Stromal cell of bone marrow (primary cell): ENCODE data around the gene WRAP73.

Experiments
- DNase-seq: peaks from one replicate; pipeline ENCODE4 v3.0.0-alpha.2; 2012; ENCODE audit warnings: low read depth

Gene WRAP73, protein sequence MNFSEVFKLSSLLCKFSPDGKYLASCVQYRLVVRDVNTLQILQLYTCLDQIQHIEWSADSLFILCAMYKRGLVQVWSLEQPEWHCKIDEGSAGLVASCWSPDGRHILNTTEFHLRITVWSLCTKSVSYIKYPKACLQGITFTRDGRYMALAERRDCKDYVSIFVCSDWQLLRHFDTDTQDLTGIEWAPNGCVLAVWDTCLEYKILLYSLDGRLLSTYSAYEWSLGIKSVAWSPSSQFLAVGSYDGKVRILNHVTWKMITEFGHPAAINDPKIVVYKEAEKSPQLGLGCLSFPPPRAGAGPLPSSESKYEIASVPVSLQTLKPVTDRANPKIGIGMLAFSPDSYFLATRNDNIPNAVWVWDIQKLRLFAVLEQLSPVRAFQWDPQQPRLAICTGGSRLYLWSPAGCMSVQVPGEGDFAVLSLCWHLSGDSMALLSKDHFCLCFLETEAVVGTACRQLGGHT

DNA sequence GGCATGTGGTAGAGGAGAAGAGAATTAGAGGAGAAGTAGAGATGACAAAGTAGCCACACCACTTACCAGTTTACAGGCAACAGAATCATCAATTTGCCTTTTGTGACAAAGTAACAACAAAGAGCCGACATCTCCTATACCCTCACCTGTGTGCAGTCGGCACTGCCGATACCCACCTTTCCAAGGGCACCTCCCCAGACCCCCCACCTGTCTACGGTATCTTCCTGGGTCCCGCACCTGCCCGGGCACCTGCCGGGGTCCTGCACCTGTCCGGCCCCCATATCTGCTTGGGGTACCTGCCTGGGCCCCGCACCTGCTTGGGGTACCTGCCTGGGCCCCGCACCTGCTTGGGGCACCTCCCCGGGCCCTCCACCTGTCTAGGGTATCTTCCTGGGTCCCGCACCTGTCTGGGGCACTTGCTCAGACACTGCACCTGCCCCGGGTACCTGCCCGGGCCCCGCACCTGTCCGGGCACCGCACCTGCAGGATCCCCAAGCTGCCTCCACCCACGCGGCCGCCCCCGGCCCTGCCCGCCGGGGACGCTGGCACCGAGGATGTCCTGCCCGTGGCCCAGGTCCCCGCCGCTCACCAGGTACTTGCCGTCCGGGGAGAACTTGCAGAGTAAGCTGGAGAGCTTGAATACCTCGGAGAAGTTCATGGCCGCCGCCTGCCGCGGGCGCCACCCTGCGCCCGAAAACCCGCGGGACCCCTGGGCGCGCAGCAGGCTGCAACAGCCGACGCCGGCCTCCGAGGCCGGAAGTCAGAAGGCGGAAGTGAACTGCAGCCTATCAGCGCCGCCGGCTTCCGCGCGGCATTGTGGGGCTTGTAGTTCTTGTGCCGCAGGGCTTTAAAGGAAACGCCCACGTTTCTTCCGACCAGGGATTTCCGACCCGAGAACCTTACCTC lies at the start of gene WRAP73:
TSS of gene WRAP73 (minus strand) at position 762 of the 906 bp plus-strand sequence. CDS start at position 658, 104 bp downstream.
- DNase-seq, result peak; percentile 80

DNA sequence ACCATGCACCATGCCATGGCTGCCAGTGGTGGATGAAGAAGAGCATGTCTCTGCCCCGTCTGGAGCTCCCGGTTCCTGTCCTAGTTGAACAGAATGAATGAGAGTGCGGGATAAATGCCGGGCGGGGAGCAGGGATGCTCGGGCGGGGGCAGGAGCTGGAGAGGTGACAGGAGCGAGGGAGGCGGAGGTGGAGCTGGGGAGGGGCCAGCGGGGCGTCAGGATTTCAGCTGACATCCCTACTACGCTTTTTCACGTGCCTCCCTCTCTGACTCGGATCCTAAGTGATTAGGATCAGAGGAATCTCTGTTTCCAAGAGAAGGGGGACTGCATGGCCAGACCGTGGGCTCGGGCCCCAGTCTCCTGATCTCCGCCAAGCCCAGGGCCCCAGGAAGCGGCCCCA lies 49.7 kb upstream of the WRAP73 start:
- DNase-seq, result no peak

DNA sequence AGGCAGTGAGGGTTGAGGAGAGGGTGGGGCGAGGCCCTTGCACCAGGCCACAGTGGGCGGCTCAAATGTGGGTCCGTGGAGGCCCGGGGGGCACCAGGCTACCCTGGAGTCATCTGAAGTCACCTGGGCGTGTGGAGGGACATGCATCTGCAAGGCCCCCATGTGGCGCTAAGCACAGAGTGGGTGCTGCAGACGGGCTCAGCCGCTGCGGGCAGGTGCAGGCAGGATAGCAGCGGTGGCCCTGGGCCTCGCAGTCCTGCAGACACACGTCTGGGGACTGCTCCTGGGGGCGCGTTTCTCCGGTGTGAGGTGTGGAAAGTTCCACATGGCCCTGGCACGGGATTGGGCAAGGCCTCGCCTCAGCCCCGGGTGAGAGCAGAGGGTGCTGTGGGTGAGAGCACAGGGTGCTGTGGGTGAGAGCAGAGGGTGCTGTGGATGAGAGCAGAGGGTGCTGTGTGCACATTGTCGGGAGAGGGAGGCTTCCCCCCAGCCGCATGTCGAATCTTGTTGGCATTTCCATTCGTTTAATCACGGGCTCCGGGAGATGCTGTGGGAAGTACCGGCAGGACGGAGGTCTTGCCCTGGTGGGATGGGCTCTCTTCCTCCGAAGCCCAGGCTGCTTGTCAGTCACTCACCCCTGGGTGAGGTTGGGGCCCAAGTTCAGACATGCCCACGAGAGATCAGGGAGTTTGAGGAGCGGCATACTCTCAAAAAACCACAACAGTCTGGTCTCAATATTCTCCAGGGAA lies 48.9 kb upstream of the WRAP73 start:
- no peak for DNase-seq

DNA sequence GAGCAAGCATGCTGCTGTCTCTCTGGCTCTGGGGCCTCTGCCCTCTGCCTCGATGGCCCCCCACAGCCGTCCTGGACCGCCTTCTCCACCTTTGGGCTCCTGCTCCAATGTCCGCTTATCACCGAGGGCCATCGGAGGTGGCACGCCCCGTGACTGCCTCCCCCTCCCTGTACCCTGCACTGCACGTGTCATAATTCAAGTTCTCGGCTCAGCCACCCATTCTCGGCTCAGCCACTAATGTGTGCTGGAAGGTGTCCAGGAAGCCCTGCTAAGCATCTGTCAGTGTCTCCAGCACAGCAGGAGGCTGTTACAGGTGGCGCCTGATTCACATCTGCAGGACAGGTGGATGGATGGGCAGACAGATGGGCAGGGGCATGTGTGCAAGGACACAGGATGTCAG lies 47.9 kb upstream of the WRAP73 start:
- DNase-seq, result no peak

DNA sequence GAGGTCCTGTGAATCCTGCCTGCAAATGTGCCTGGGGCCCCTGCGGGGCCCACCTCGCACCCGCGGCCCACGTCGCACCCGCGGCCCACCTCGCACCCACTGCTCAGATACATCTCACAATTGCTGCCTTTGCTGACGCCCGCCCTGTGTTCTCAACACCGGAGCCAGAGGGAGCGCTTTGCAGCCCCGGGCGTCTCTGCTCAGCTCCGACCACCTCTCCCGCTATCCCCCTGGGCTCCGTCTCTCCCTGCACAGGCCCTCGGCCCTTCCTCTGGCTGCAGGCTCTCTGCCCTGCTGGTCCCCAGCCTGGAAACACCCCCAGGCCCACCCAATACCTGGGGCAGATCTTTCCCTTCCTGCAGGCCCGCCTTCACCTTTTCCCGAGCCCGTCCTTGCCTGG lies 47.2 kb upstream of the WRAP73 start:
- DNase-seq, result no peak

DNA sequence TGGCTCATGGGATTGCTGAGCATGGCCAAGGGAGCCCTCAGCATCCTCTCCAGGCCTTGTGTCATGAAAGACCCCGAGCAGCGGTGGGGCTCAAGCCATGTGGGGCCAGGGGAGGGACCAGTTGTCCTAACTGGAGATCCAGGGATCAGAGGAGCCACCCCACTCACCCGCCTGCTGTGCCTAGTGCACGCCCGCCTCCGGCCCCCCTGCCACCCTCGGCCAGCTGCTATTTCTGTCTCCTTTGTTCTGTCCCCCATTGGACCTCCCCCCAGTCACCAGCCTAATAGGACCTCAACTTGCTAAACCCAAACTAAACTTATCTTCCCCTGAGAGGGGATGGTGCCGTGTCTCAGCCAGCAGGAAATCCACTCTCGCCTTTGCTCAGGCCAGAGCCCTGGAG lies 46.8 kb upstream of the WRAP73 start:
- no peak for DNase-seq

DNA sequence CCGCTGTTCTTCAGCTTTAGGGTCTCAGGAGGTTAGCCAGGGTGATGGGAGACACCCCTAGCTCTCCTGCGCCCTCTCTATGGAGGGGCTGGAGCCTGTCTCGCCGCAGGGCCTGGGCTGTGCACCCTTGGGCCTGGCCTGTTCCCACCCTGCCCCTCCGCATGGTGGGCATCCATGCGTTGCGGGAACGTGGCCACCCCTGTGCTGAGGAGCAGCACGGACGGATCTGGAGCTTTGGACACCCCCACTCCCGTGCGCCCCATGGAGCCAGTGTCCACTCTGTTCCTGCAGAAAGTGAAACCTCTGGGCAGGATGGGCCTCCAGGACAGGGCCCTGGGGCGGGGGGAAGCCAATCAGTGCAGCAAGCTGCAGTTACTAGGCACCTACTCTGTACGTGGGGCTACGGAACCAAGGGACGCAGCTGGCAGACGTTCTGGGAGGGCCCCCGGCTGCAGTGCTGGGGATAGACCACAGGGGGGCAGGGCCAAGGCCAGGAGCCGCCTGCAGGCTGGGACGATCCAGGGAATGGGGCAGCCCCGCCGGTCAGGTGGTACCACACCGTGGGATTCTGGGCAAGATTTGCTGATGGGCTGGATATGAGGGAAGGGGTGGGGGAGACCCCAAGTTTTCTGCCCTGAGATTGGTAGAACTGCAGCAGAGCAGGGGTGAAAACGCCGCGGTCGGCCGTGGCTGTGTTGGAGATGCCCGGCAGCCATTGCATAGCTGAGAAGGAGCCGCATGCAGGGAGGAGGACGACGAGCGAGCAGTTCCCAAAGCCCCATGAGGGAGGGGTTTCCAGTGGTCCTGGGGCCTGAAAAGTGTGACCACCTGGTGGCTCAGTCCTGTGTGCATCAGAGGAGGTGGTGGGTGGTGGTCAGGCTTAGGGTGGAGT lies 45.7 kb upstream of the WRAP73 start:
- DNase-seq, result peak; percentile 5

DNA sequence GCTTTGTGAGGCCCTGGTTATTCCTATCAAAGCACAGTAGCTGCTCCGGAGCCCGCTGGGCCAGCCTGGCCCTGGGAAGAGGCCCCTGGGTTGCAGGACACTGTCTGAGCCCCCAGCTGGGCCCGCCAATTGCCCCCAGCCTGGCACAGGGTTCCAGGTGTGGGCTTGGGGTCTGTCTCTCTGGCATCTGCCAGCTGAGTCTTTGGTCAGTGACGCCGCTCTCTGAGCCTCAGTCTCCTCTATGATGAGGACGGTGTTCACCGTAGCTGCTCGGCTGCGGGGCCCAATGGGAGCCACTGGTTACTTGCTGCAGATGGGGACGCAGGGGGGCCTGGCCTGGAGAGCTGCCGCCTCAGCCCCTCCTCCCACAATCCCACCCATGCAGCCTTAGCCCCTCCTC lies 43.4 kb upstream of the WRAP73 start:
- DNase-seq, result no peak

DNA sequence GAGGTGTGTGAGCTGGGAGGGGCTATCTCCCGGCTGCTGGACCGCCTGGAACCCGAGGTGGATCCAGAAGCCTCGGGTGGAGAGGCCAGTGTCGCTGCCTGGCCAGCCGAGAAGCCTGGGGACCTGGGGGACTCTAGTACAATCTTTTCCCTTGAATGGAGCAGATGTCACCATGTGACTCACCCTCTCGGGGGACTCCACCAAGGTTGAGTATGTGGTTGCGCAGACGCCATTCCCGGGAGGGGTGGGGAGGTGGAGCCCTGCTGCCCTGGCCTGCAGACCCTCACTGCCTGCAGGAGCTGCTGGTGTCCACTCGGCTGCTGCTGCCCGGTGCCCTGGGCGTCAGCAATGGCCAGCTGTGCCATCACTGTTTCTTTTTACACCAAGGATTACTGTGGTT lies 42.7 kb upstream of the WRAP73 start:
- DNase-seq, result no peak

DNA sequence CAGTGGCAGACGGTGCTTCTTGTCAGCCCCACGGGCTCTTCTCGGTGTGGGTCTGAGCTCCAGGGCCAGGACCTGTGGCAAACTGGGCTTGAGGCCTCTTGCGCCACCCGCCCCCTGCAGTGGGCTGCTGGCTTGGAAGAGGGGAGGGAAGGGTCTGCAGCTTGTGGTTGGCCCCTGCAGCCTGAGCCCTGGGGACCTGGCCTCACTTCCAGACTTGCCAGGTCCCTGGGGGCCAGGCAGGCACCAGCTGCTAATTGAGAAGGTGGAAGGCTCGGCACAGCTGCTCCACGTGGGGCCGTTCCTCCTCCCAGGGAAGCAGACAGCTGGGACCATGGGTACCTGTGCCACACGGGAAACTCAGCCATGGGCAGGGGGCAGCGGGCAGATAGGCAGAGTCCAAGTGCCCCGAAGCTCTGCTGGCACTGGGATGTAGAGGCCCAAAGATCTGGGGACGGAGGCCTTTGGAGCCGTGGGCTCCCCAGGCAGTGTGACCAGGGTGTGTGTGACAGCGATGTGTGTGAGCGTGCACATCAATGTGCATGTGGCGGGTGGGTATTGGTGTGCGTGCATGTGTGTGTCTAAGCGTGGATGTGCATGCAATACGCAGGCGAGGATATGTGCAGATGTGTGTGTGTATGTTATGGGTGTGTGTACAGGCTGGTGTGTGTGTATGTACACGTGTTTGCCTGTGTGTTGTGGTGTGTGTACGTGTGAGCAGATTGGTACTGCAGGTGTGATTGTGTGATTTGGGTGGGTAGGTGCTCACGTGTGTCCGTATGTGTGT lies 41.7 kb upstream of the WRAP73 start:
- DNase-seq, result no peak

DNA sequence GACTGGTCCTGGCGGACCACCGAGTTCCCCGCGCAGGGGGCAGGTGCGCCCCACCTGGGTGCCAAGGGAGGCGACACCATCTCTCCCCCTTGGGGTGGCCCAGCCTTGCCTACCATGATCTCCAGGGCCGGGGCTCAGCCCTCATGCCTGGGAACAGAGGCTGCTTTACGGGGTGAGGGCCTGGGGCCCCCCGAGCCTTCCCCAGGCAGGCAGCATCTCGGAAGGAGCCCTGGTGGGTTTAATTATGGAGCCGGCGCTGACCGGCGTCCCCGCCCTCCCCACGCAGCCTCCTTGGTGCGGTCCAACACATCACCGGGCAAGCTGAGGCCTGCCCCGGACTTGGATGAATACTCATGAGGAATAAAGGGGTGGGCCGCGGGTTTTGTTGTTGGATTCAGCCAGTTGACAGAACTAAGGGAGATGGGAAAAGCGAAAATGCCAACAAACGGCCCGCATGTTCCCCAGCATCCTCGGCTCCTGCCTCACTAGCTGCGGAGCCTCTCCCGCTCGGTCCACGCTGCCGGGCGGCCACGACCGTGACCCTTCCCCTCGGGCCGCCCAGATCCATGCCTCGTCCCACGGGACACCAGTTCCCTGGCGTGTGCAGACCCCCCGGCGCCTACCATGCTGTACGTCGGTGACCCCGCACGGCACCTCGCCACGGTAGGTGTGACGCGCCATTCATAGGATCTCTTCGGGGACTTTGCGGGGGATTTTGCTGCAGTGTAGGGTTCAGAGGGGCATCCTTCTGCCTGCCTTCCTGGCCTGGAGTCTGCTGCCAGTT lies 40.6 kb upstream of the WRAP73 start:
- no peak for DNase-seq

DNA sequence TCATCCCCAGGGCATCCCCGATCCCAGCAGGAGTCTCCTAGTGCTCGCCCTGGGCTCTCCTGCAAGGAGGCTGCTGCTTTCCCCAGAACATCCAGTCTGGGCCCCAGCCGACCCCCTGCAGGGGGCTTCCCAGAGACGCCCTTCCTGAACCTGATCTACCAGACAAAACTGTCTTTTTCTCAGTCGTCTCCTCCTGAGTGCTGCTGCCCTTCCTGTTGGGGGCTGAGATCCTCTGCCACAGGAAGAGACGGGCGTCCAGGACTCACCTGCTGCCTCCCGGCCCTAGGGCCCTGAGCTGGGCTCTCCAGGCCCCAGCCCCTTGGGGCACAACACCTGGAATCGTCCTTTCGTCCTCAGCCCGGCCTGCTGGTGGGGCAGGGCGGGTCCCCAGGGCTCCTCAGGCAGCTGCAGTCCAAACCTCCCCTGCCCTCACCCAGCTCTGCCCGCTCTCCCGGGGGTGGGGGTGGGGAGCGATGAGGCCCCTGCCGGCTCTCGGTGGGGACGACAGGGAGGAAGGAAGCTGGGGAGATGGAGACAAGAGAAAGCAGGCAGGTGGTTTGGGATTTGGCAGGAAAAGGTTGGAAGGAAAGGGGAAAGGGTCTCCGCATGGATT lies 39.3 kb upstream of the WRAP73 start:
- DNase-seq, result no peak

DNA sequence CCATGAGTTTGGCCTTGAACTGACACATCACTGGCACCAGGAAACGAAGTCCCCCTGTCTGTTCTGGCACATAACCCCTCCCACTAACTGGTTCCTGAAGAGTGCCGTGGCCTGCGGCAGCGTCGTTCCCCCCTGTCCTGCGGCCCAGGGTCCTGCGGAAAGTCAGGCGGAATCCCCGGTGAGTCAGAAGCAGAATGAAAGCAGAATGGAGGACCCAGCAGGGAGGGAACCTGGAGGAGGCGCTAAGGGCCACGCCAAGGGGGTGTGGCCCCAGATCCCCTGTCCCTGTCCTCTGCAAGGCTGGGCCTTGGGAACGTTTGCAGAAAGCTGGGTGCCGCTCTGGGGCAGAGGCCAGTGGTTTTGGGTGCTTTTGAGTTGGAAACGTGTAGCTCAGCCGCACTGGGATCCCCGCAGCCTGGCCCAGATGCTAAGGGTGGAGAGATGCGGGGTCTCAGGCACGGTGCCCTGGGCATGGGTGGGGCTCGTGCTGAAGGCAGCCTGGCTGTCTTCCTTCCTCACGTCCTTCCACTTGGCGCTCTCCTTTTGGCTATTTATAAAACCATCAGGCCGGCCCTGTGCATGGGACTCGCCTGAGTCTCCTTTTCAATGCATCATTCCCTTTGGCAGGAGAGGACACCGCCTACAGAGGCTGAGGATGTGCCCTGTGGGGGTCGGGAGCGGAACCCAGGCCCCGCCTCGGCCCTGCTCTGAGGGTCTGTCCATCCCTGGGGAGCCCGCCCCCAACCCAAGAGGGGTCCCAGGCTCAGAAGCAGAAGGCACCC lies 38.6 kb upstream of the WRAP73 start:
- DNase-seq, result no peak

DNA sequence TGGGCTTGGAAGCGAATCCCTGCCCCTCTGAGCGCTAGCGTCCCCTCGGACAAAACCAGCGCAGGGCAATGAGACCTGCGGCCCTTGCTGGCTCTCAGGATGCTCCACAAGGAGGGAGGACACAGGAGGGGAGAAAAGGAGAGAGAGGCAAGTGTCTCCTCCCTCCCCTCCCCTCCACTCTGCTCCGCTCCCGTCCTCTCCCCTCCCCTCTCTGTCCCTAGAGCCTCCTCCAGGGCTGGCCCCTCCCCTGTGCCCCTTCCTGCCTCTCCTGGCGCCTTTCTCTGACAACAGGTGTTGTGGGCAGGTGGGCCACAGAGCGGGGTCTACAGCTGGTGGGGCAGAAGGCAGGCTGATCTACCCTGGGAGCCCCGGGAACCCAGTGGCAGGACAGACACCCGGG lies 37.6 kb upstream of the WRAP73 start:
- no peak for DNase-seq

DNA sequence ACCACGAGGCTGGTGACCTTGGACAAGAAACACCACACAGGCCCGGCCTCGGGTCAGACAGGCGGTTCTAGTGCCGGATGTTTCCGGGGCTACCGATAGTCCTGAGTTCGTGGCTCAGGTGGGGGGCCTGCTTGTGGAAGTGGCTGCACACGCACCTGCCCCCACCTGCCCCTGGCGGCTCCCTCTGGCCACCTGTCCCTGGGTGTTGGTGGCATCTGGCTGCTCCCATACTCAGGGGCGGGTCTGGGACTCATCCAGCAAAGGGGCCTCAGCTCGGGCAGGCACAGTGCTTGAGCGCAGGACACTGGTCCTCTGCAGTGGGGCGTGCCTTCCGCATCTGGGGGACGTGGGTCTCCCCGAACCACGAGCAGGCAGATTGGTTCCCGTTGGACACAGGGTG lies 36.0 kb upstream of the WRAP73 start:
- DNase-seq, result no peak

DNA sequence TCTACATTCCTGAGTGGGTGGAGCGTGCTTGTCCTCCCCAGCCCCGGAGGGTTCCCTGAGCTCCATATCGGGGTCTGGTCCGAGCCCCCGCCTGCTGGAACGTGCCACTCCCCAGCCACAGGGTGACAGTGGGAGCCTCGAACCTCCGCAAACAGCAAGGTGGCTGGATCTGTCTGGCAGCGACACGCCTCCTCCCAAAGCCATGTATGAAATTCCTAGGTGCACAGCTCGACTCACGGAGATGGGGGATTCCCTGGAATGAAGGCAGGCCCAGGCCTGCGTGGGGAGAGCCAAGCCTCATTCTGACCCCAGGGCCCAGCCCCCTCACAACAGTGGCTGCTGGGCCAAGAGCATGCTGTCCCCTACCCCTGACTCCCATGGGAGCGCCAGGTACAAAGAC lies 35.3 kb upstream of the WRAP73 start:
- no peak for DNase-seq

DNA sequence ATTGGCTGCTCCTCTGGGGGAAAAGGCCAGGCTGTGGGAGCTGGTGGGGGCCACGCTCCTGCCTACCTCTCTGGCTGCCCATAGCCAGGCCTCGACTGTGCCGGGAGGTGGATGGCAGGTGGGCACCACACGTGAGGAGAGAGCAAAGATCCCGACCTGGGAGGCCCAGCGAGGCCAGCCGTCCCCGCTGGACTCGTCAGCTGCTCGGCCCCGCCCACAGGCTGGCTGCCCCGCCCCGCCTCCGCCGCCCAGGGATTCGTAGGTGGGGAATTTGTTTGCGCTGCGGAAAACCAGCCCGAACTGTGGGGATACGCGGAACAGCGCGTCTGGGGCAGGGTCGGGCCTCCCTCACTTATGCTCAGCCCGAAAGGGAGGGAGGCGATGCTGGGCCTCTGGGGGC lies 34.1 kb upstream of the WRAP73 start:
- no peak for DNase-seq

DNA sequence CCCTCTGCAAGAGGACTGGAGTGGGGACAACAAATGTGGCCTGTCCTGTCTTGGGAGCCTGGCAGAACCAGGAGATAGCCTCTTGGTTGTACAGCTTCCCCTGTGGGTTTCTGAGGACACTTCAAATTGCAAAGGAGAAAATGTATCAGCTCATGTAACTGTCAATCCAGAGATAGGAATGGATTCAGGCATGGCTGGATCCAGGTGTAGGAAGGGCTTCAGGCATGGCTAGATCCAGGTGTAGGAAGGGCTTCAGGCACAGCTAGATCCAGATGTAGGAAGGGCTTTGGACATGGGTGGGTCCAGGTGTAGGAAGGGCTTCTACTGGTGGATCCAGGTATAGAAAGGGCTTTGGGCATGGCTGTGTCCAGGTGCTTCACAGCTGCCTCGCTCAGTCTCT lies 33.3 kb upstream of the WRAP73 start:
- DNase-seq, result no peak
